Effector CD8-positive, alpha-beta T cell (primary cell): ENCODE data around the gene TMEM255A.

ENCODE experiments used
- DNase-seq: peaks from one replicate; lab custom pipeline; 2025; lab: John Stamatoyannopoulos, UW

TMEM255A gene

GRCh38 chrX:120308558-120308957, 2.7 kb downstream of the TMEM255A start:
- no peak for DNase-seq

- no peak for DNase-seq
Measured at GRCh38 chrX:120306630-120307029, 4.6 kb downstream of the TMEM255A start.

GRCh38 chrX:120305531-120306141, 5.6 kb downstream of the TMEM255A start:
- no peak for DNase-seq

DNA sequence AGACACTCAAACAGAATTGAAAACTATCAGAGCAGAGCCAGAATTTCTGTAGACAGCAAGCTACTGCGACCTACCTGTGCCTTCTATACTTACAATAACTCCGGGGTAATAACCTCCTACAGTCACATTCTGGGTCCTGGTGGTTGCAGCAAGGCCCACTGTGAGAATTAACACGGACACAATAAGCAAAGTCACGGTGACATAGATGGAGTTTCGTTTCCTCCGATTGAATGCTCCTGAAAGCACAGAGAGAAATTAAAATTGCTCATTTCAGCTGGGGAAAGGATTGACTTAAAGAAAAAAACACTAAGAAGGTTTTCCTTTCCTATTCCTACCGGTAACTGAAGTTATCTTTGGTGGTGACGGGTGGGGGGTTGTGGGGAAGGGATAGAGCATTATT, 7.0 kb downstream of the TMEM255A start:
- no peak for DNase-seq

DNA sequence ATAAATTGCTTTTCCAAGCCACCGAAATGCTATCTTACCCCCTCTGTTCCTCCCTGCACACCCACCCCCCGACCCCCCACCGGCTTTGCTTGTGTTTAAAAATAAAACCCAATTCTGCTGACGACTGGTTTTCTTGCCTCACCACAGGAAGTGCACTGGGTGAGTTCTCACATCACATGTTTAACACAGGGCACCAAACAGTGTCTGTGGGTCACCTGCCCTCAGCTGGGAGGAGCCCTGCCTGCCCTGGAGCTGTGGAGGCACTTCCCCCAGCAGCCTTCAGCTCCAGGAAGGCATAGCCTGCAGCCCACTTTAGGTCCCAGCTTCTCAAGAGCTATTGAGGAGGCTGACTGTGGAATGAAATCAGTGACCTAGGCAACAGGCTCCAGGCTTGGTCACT, 8.8 kb downstream of the TMEM255A start:
- DNase-seq: no peak

GRCh38 chrX:120301960-120302359, 9.3 kb downstream of the TMEM255A start:
- no peak for DNase-seq

DNA sequence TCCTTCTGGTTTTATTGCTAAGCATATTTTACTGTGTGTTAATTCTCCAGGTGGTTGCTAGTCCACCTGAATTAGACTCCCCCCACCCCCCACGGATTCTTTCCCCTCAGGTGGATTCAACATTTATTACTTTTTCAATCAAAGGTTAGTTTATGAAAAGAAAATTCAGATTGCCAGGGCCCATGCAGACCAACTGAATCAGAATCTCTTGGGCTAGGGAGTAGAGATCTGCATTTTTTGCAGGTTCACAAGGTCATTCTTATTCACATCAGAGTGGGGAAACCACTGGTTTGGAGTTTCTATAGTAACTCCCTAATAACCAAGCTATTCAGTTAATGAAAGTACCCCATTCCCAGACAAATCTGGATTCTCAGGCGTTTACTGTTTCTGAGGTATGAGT, 9.8 kb downstream of the TMEM255A start:
- no peak for DNase-seq

- DNase-seq: no peak
Measured at GRCh38 chrX:120299928-120300327, 11.3 kb downstream of the TMEM255A start.

GRCh38 chrX:120297923-120298322, 13.3 kb downstream of the TMEM255A start:
- no peak for DNase-seq

DNA sequence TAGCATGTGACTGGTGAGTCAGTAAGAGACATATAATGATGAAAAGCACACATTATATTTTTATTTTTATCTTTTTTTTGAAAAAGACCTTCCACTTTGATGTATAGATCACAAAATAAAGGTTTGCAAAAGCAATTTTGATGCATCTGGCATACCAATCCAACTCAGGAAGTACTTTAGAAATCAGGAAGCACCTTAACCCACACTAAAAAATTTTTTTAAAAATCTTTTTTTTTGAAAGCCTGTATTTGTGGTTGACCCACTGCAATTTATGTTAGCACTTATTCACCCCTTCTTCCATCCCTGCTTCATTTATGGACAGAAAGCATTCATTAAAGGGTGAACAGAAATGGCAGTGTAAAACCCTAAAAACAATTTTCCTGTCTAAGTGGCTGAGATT, 16.6 kb downstream of the TMEM255A start:
- DNase-seq: no peak

GRCh38 chrX:120293015-120293414, 18.2 kb downstream of the TMEM255A start:
- no peak for DNase-seq

GRCh38 chrX:120291211-120291610, 20.1 kb downstream of the TMEM255A start:
- no peak for DNase-seq

DNA sequence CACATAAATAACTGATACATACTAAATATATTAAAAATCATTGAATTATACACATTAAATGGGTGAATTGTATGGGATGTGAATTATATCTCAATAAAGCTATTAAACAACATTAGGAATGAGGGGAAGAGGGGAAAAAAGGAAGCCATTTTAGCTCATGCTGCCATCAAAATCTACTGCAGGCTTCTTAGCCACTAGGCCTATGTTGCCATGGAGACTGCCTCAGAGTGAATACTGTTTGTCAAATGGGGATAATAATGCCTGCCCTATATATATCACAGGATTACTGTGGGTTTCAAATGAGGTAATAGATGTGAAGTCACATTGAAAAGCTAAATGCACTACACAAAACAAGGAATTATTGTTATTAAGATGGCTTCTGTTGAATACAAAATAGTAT, 21.2 kb downstream of the TMEM255A start:
- DNase-seq: no peak

DNA sequence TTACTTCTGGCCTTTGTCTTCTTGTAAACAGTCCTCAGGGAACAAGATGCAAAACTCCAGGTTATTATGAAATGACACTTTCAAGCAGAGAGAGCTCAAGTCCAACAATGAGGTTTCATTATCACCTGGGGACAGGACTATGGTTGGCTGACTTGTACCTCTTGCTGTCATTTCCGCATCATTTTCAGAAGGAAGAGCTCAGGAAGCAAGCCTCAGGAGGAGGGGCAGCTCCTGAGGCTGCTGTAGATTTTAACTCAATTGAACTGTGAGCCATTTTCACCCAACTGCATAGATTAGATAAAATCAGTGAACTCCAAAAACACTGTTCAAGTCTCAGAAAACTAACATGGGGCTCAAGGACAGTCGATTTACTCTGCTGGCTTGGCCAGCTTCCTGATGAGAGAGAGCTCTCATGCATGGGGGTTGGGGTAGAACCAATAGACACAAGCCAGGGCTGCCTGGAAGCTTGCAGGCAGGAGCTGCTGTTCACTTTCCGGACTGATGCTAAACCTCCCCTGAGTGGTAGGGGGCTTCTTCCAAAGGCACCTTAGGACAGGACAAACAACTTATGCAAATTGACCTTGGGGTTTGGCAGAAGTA, 23.6 kb downstream of the TMEM255A start:
- DNase-seq: no peak

DNA sequence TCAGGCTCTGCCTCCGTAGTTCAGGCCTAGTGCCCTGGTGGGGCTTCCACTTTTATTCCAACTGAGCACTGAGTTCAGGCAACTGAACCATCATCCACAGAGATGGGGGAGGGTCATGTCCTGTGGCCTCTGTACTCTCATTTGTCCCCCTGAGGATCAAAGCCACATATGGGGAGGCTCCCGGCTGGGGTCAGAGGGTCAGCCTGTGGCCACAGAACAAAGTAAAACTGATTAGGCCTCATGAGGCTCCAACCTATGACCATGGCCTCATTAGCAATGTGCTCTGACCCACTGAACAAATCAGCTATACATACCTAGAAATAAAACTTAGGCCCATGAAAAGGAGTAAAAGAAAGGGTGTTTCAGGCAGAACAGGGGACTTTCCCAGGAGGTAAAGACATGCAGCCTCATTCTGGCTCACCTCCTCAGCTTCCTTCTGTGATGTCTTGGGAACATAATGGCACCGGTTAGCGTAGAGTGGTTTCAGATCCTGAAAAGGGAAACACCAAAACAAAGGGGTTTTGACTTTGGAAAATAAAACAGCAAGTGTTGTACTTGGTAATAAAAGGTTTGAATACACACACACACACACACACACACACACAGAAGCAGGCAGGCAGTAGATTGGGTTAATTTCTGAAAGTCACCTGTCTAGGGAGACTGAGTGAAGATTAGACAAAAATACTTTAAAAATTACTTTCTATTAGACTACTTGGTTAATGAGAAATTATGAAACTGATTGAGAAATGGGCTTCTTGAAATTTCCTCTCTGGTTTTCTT, 24.3 kb downstream of the TMEM255A start:
- DNase-seq: no peak

- DNase-seq: no peak
Measured at GRCh38 chrX:120282697-120283096, 28.6 kb downstream of the TMEM255A start.

DNA sequence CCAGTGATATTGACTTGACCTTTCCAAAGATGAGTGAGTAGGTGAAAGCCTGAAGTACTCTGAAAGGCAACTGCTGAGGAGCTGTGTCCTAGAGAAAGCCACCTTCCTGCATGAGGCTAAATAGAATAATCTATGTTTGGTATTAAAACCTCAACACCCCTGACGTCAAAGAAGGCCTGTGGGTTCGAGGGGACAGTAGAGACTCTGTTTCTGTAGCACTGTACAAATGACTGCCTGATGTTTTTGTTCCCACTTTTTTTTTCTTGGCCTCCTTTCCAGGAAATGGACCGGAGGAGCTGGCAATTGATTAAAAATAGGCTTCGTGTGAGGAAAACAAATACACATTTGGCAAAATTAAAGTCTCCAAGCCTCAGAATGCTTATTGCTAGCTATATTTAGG, 29.5 kb downstream of the TMEM255A start:
- DNase-seq: no peak

DNA sequence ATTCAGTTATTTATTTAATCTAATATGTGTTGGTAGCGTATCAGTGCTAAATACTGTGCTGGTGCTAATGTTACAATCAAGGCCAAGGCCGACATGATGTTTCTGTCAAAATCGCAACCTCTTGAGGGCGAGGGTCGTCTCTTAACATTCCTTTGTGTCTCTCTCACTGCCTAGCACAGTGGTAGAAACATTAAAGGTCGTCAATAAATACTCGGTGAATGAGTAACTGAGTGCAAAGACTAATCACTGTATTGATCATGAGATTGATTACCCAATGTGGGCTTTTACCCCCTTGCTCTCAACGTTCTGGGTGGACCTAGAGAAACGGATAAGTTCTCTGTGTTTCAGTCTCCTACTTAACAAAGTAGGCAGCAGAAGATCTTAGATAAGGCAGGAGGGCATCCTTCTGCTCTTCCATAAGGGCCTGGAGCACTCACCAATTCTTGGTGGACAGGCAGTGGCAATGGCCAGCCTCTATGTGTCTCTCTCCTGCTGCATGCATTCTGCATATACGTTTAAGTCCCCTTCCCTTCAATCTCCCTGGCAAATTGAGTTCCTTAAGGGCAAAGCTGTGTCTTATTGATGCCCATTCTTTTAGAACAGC, 30.1 kb downstream of the TMEM255A start:
- DNase-seq: no peak

GRCh38 chrX:120274958-120275357, 36.3 kb downstream of the TMEM255A start:
- DNase-seq: no peak

GRCh38 chrX:120274145-120274544, 37.1 kb downstream of the TMEM255A start:
- DNase-seq: no peak

GRCh38 chrX:120271218-120271617, 40.0 kb downstream of the TMEM255A start:
- no peak for DNase-seq

- DNase-seq: no peak
Measured at GRCh38 chrX:120270567-120270966, 40.7 kb downstream of the TMEM255A start.
